Erythroblast (primary cell): ENCODE data around the gene ZSCAN5A.

ENCODE experiments used
- DNase-seq, 2 experiments: peaks; one replicate each; lab custom pipeline; 2025; lab: John Stamatoyannopoulos, UW
- GATA1 ChIP-seq: IDR thresholded peaks from 2 replicates; pipeline ENCODE4 v1.6.1; 2011; ENCODE audit warnings: low read depth, mild to moderate bottlenecking, control low read depth, low read length, moderate library complexity
- POLR2A ChIP-seq: IDR thresholded peaks from 2 replicates; pipeline ENCODE4 v1.6.1; 2011; ENCODE audit warnings: mild to moderate bottlenecking, low read length

Gene ZSCAN5A

GRCh38 chr19:56304243-56304642 lies 10.4 kb downstream of the ZSCAN5A start:
- no peak for DNase-seq
- TF ChIP-seq GATA1 (no peak), POLR2A (no peak)

GRCh38 chr19:56301886-56302620 lies 12.6 kb downstream of the ZSCAN5A start:
- DNase-seq = no peak
- no peak for TF ChIP-seq POLR2A
- TF ChIP-seq GATA1 = no peak

DNA sequence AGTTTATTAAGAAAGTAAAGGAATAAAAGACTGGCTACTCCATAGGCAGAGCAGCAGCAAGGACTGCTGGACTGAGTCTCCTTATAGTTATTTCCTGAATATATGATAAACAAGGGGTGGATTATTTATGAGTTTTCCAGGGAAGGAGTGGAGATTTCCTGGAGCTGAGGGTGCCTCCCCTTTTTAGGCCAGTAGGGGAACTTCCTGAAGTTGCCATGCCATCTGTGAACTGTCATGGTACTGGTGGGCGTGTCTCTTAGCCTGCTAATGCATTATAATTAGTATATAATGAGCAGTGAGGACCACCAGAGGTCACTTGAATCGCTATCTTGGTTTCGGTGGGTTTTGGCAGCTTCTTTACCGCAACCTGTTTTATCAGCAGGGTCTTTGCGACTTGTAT lies 13.5 kb downstream of the ZSCAN5A start:
- peak in 1 of 2 experiments; percentile 18 for DNase-seq
- TF ChIP-seq POLR2A (no peak), GATA1 (no peak)

DNA sequence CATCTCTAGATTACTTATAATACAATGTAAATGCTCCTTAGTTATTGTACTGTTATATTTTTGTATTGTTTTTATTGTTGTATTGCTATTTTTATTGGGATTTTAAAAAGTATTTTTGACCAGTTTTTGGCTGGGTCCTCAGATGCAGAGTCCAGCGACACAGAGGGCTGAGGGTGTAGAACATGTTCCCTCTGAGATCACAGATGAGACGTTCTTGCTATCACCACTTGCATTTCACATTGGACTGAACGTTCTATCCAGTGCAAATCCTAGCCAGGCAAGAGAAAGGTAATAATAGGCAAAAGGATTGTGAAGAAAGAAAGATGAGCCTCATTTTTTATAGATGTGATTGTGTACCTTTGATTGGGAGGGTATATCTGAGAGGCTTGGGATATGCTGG lies 15.0 kb downstream of the ZSCAN5A start:
- no peak for DNase-seq
- TF ChIP-seq GATA1 (no peak), POLR2A (no peak)

GRCh38 chr19:56297010-56297409 lies 17.6 kb downstream of the ZSCAN5A start:
- TF ChIP-seq POLR2A = no peak
- TF ChIP-seq GATA1 = no peak
- no peak for DNase-seq

DNA sequence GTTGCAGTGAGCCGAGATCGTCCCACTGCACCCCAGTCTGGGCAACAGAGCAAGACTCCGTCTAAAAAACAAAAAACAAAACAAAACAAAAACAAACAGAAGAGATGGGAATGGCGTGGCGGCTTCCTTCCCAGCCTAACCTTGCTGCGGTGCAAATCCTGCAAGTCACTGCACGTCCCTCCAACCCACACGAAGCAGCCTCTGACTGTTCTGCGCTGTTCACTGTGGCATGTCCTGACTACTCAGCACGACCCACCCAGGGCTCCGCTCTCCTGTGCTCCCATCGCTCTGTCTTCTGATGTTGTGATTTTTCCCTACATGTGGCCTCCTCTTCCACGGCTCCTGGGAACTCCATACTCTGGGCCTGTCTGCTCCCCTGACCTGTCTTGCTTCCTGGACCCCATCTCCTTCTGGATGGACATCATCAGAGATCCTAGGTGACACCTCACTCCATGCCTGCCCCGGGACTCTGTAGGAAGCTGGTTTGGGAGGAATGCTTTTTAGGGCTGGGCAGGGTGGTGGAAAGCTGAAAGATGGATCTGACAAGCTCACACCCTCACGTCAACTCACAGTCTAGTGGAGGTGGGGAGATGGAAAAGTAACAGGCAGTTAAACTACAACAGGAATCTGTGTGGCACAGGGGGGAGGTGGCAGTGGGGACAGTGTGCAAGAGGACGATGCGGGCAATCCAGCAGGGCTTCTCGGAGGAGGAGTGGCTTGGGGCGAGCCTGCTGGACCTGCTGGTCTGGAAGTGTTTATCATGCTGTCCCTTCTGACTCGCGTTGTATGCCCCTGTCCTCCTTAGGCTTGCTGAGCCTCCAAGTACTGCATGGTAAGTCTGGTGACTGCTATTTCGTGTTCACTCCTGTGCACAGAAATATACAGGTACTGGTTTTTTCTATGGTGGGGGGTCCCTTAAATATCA lies 18.8 kb downstream of the ZSCAN5A start:
- TF ChIP-seq POLR2A = no peak
- TF ChIP-seq GATA1 = no peak
- no peak for DNase-seq

- no peak for TF ChIP-seq GATA1
- no peak for TF ChIP-seq POLR2A
- DNase-seq = no peak
These were observed 20.1 kb downstream of the ZSCAN5A start for GRCh38 chr19:56294549-56294948.

GRCh38 chr19:56291867-56292266 lies 22.8 kb downstream of the ZSCAN5A start:
- TF ChIP-seq GATA1 (no peak), POLR2A (no peak)
- DNase-seq = no peak

DNA sequence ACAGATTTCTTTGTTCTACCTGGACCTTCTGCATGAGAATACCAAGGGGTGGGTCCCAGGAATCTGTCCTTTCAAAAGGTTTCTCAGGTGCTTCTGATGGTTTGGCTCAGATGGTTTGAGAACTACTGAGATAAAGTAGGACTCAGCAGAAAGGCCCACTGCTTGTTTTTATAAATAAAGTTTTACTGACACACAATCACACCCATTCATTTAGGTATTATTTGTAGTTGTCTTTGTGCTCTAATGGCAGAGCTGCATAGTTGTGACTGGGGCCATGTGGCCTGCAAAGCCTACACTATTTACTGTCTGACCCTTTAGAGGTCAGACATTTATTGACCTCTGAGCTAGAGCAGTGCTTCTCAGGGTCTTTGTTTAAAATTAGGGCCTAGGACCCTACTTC lies 24.5 kb downstream of the ZSCAN5A start:
- DNase-seq = no peak
- no peak for TF ChIP-seq POLR2A

DNA sequence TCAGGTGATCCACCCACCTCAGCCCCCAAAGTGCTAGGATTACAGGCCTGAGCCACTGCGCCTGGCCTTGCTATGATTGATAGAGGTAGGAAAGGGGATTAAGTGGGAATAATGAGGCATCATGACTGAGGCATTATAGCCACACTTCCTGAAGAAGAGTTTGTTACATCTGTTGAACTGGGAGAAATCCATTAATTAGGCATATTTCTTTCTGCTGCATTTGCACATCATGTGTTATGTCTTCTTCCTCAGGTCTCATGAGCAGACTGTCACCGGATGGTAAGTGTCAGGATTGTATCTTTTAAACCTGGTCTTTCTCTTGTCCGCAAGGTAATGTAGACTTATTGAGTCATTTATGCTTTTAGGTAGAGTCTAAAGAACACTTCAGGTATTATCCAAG lies 29.9 kb downstream of the ZSCAN5A start:
- no peak for TF ChIP-seq GATA1
- no peak for TF ChIP-seq POLR2A
- no peak for DNase-seq

- TF ChIP-seq POLR2A = no peak
- no peak for TF ChIP-seq GATA1
- no peak for DNase-seq
These were observed 31.8 kb downstream of the ZSCAN5A start for GRCh38 chr19:56282809-56283208.

GRCh38 chr19:56273563-56274117 lies 41.0 kb downstream of the ZSCAN5A start:
- no peak for DNase-seq
- TF ChIP-seq POLR2A (no peak), GATA1 (no peak)

DNA sequence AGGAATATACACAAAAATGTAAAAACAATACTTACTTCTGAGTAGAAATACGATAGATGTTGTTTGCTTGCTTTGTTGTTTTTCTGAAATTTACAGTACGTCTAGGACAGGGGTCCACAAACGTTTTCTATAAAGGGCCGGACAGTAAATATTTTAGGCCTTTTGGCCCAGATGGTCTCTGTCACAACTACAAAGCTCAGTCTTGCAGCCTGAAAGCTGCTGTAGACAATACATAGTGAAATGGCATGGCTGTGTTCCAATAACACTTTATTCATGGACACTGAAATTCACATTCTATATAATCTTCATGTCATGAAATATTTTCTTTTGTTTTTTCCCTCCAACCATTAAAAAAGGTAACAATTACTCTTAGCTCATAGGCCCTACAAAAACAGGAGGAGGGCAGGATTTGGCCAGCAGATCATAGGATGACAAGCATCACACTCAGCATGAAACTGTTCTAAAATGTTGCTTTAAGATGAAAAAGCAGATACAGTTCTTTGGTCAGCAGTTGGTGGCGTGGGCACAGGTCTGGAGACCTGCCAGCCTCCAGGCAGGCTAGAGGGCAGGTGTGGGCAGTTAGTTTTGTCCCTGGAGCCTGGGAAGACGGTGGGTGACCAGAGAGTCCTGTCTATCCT lies 42.4 kb downstream of the ZSCAN5A start, which contains the start of gene EDDM13:
EDDM13 (plus strand) TSS at position 588 of the 638 bp plus-strand sequence. CDS start 87 bp downstream, outside the sequence.
- no peak for DNase-seq
- TF ChIP-seq GATA1 (no peak), POLR2A (no peak)
